DMS79 (cell line): Measurements from ENCODE around the gene DNAJC18.
A peak's percentile ranks its signal among the peaks of the same experiment; 100 is the strongest.

ENCODE experiments used
- DNase-seq: peaks from one replicate; lab custom pipeline; 2025; lab: John Stamatoyannopoulos, UW

The DNAJC18 gene

DNA sequence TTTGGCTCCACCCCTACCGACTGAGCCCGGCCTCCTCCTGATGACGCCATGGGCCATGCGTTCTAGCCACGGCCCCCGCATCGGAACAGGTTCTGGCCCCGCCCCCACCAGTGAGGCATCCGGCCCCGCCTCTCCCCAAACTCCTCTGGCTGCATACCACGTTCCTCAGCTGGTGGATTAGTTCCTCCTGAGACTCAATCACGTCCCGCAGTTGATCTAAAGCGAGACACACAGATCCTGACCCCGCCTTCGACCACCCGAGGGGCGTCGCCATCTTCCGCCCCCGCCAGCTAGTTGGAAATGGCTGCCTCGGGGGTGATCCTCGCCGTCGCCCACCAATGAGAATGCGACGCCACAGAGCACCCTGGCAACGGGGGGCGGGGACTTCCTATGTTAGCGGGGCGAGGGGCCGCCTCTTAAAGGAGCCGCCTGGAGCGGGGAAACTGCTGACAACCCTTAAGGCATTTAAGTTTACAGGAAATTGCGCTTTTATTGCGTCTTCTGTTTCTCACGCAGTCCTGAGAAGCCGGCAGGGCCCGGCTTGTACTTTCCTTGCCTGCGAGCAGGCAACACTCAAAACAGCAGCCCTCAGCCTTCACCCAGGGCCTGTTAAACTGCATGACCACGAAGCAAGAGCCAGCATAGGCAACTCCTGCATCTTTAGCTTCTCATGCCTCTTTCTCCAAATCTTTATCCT is 35.4 kb downstream of the DNAJC18 start, which contains the start of gene SPATA24:
Gene SPATA24, minus strand, starts transcription at position 303 of the 697 bp plus-strand sequence. Its CDS starts 29 bp downstream, at position 274.
- DNase-seq = peak; percentile 77

DNA sequence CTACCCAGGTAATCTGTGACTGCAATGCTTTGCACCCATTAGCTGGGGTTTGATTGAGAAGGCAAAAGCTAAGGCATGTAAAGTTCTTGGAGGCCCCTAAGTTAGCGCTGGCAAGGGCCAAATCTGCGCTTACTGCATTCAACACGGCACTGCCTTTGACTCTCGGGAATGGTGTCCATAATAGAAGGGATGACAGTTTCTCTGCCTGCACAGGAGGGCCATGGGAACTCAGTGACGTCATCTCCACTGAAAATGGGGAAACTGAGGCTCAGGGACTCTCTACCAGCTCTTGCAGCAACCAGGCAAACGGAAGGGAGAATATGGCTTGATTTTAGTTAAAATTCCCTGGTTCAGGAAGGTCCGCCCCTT is 35.9 kb downstream of the DNAJC18 start:
- DNase-seq = no peak

DNA sequence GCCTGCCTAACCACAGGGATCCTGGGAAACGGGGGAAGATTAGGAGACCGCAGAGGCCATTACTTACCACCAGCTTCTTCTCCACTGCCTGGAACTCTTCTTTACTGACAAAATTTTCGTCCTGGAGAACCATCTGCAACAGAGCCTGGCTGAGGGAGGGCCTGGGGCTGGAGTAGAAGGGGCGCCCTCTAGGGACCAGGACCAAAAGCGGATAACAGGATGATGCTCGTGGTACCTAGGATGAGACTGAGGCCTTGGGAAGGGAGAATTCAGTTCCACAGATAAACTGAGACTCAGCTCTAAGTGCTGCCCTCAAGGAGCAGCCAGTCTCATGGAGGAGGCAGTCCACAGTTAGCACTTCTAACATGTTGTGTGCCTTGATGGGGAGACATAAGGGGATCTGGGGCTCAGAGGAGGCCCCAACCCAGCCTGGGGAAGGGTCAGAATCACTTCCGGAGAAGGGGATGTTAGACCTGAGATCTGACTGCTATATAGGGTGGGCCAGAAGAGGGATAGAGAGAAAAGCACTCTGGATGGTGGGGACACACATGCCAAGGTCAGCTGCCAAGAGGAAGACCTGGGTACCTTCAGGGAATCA is 36.7 kb downstream of the DNAJC18 start:
- no peak for DNase-seq

DNA sequence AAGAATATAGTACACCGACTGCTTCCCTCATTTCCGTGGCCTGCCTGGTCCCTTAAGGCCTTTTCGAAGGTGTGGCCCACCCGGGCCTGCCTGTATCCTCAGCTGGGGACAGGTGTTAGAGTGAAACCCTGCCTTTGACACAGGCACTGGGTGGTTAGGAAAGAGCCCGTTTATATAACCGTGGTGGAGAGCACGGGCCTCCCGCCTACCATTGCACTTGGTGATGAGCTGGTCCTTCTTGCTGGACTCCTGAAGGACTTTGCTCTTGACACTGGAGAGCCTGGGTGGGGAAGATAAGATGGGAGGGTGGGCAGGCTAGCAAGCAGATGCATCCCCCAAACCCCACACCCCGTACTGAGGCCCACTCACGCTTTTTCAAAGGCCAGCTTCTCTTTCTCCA is 37.8 kb downstream of the DNAJC18 start:
- DNase-seq = no peak

DNA sequence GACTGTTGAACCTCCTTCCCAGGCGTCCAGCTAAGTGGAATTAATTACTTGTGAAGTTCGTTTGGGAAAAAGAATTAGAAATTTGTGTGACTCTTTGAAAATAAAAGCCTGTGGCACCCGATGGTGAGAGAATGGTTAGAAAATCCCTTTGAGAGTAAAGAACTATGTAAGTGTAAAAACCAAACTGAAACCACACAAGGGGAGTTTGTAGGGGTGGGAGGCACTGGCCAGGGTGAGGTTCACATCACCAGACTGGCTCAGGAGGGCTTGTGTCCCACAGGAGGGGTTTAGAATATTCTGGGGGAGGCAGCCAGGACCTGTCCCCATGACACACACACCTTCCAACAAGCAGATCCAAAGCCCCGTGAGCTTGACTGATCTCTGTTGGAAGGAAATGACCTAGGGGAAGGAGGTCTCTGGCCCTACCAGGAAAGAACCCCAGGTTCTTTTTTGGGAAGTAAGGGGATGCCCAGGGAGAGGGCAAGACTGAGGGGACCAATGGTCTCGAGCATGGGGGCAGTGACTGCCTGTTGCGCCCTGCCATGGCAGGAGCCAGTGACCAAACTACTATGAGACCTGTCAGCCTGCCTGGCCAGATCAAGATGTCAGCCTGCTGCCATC is 39.7 kb downstream of the DNAJC18 start:
- DNase-seq = no peak

DNA sequence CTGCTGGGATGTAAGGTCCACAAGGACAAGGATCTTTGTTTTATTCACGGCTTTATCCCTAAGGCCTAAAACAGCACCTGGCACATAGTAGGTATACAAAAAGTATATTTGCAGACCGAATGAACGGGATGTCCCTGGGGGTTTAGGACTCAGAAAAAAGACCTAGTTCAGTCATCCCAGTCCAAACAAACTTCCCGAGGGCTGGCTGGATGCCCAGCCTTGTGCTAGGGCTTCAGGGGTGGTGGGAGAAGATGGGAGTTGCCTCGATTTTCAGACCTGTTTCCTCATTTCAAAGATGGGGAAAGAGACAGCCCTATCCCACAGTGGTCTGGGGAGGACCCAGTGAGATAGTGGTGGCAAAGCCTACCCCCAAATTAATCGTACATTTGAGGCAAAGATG is 41.4 kb downstream of the DNAJC18 start:
- DNase-seq = no peak

DNA sequence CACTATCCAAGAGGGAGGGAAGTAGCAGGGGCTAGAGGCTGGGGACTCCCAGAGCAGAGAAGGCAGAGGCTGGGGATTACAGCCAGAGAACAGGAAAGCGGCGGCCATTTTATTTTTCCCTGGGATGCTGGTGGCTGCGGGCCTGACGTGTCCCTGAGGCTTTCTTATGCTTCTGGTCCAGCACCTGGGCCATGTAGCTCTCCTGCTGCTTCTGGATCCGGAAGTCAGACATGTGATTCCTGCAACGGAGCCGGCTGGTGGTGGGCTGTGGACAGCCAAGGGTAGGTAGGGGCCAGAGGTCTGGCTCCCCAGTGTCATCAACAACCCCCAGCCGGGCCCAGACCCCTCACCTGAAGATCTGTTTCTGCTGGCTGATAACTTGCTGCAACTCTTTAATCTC is 42.6 kb downstream of the DNAJC18 start:
- no peak for DNase-seq

DNA sequence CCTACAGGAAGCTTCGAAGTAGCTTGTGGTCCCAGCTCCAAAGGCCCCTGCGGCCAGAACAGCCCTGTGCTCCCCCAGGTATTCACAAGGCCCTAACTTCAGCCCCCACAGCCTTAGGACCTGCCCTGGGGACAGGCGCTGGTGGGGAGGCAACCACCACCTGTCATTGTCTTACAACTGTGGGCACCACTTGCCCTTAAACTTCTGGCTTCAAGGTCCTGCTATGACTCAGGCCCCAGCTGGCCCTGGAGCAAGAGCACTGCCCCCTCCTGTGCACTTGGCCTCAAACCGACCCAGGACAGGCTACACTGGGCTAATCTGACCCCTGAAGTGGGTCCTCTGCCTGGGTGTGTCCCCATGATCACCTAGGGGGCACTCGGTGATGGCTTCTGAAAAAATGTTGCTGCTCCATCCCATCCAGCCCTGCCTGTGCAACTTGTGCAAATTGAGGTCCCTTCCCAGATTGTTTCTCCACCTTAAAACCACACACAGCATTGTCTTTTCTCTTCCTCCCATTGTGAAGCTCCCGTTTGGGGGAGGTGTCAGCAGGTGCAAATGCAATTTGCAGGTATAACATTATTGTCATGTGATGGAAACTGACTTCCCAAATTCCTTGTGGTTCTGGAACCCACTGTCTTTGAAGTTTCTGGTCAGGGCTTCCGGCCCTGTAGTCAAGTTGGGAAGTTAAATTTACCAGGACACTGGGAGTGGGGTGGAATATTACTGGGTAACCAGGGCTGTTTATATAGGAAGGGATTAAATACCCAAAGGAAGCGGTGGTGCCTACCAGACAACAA is 43.3 kb downstream of the DNAJC18 start:
- DNase-seq = no peak

DNA sequence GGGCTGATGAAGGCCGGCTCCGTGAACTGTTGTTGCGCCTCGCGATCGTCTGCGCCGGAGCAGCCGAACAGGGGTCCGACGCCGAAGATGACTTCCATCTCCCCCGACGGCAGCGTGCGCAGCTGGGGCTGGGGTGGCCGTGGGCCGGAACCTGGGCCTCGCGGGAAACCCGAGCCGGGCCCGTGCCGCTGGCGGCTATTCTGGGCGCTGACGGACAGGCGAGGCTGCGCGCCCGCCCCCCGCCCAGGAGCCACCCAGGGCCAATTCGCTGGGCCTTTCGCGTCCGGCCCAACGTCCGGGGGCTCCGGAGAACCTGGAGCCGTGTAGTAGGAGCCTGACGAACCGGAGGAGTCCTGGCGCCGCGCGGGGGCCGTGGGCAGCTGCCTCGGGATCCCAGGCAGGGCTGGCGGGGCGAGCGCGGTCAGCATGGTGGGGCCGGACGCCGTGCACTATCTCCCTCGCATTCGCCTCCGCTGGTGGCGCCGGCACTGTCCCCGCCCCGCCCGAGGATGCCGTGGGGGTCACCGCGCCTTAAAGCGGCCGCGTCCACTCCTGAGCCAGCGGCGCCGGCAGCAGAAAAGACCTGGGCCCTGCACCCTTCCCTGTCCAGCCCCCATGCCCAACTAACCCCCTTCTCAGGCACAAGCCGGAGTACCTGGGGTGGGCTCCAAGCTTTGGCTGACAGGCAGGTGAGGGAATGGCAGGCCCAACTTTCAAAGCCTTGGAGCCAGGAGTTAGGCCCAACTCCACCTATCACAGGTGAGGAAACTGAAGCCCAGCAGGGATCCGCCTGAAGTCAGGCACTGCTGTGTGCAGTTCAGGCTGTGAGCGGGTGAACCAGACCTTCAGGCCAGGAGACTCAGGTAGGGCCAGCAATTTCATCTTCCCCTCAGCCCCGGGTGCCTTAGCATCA is 44.4 kb downstream of the DNAJC18 start, which contains the start of gene PROB1:
Gene PROB1, minus strand, starts transcription at position 451 of the 913 bp plus-strand sequence. Its CDS starts 23 bp downstream, at position 428.
- no peak for DNase-seq

DNA sequence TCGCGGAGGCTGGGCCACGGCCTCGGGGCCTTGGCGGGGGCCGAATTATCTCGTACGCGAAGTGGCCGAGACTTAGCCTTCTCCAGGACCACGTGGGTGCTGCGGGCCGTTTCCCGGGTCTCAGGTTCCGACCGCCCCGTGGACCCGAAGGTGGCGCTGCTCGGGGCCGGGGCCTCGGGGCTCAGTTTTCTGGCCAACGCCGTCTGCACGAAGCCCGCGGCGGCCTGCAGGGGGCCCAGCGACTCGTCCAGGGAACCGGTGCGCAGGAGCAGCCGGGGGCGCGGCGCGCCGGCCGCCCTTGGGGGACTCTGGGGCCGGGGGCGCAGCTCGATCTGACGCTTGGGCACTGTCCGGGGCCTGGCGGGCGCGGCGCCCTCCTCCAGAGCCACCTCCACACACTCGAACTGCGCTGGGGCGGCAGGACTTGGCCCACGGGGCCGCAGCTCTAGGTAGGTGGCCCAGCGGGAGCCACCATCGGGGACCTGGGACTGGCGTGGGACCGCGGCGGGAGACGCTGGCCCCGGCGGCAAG is 45.1 kb downstream of the DNAJC18 start:
- DNase-seq = no peak

DNA sequence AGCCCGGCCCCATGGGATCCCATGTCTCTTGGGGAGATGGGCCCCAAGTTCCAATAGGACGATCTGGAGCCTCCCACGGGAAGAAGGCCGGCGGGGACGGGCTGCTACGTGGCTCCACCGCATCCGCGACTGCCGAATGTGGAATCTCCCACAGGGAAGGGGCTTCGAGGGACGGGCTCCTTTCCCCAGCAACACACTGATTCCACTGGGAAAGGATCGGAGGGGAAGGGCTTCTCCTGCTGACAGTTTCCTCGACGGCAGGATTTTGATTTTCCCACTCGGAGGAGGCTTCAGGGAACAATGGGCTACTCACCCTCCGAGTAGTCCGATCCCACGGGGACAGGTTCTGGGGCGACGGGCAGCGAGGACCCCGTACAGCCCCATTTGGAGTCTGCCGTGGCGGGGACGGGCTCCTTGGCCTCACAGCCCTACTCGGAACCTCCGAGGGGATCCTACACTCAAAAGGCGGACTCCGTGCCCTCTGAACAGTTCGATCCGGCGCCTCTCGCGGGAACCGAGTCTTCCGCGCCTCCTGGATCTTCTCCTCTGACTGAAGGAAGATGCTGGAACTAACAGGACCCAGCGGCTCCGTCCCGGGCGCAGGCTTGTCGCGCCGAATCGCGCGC is 45.7 kb downstream of the DNAJC18 start:
- DNase-seq = no peak

DNA sequence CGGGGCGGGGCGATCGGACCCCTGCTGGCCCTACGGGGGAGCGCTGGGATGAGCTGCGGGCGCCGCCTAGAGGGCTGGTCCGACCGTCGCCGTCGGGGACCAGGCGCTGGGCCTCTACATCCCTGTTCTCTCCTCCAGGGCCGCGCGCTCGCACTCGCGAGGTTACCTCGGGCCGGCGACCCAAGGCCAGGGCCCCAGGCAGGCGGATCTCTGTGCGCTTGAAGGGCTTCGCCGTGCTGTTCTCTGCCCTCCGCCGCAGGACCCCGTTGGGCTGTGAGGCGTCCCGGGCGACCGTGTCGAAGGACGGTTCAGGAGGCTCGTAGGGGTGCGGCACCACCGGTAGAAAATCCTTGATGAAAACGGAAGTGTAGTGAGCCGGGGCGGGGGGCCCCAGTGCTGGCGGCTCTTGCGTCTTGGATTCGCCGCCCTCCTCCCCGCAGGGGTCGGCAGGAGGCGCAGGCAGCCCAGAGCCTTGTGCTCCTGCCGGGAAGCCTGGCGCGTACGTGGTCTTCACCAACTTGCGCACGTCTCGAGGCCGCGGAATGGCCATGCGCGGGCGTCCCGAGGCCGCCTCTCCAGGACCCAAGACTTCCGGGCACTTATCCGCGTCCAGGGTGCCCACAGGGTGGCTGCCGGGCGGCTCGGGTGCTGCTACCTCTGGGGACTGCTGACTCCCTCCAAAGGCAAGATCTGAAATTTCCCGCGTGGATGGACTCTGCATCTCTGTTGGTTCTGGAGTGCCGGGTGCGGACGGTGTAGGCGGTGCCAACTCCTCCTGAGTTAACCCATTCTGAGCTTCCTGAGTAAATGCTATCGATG is 46.4 kb downstream of the DNAJC18 start:
- peak; percentile 13 for DNase-seq

DNA sequence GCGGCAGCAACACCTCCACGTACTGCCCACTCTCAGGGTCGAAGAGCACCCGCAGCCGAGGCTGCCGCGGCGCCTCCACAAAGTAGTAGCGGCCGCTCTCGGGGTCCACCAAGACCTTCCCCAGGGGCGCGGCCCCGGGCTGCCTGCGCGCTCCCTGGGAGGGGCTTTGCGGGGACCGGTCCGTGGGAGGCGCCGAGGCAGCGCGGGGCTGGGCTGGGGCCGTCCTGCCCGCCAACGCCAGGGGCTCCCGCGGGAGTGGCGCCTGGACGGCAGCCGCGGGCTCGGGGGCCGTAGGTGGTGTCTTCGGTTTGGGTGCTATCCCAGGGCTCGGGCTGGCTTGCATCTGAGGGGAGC is 47.0 kb downstream of the DNAJC18 start:
- no peak for DNase-seq

DNA sequence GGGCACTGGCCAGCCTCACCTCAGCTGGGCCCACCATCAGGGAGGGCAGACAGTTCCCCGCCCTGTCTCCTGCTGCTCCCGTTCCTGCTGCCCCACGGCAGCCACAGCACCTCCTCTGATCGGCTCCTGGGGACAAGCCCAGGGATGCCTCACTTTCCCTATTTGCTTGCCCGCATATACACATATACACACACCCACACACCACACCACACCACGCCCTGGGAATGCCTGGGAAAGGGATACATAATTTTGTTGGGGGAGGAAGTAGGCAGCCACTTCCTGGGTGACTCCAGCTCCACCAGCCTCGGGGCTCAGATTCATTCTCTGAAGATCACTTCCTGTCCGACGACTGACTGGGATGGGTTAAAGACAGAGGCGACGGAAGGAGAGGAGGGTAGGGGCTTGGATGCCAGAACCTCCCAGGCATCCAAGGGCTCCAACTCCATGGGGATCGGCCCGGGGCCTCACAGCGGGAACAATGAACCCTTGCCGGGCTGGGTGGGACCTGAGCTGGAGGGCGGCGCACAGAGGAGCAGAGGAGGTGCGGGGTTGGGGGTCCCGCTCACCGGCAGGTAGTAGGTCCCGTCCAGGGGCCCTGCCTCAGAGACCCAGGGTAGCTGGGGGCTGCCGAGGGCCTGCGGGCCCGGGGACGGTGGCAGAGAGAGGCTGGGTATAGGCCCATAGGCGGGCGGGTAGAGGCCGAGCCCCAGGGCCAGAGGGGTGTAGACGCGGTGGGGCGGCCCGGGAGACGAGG is 47.6 kb downstream of the DNAJC18 start:
- no peak for DNase-seq

DNA sequence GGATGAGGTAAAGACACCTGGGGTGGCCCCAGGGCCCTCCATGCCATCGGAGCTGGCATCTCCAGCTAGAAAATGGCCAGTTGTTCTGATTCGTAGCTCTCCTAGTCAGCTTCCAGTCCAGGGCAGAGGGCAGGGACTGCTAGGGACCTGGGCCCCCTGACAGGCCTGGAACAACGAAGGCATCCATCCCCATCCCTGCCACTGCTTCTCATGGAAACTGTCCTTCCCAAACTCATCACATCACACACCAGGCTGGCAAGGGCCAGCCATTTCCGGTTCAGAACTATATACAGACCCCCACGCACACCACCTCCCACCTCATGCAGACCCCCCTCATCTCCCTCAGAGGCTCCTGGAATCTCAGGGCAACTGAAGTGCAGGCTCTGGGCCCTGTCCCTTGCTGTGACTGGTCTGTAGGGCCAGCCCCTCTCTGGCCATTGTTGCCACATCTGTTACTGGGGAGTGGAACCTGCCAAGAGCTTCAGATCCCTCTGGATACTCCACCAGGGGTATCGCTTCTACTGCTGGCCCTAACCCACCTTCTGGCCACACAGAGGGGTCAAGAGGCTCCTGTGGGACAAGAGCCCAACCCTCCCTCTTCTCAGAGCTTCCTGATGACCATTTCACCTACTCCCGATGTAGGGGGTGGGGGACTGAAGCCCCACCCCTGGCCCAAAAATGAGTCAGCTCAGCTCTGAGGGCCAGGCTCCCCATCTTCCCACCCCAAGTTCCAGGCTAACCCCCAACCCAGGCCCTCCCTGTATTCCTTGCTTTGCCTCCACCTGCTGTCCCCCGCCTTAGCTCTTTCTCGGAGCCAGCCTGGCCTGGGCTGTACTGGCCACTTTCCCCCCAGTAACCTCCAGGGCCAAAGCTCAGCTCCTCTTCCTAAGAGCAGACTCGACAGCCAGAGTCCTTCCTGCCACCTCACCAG is 48.4 kb downstream of the DNAJC18 start:
- no peak for DNase-seq

DNA sequence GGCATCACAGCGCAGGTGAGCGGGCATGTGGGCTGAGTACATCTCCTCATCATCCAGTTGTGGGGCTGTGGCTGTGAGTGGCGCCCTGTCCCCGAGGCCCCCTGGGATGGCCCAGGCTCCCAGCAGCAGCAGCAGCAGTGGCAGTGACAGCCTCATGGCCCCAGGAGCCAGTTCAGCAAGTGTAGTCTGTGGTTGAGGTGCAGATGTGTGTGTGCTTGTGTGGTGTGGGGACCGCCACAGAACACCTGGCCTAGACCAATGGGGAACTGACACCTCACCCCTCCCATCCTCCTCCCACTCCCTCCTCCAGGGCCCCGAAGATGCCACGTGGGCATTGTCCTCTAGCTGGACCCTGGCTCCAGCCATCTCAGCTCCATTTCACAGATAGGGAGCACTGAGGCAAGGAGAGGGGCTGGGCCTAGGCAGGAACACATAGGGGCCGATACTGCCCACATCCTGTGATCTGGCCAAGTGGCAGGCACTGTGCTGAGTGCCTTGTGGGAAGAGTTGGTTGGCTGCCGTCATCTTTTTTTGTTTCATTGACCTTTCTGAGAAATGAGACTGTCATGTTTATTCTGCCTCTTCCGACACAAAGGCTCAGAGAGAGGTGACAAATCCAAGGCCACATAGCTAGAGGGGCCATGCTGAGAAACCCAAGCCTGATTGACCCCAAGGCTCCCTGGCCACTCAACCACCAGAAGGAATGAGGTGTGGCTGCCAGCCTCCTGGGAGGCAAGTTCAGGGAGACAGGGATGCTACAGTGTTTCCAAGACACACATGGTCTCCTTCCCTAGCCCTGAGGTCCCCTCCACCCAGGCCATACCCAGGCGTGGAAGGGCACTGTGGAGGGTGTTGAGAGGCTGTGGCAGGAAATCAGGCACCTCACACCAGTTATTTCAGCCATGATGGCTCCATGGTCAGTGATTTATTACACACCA is 49.4 kb downstream of the DNAJC18 start, which contains the start of gene MZB1:
Gene MZB1, minus strand, starts transcription at position 213 of the 938 bp plus-strand sequence. Its CDS starts 57 bp downstream, at position 156.
- no peak for DNase-seq
